ENCODE results near the gene NHSL1. TPM values are rescaled to one million over a fixed set of nuclear protein-coding genes. Genes with fewer than 3 reads are reported as not detected.

Gene NHSL1
- total and polyA plus RNA-seq, 2 donors (not counting 3 experiments of a cell fraction or from before 2014, with no cell fraction given): 24.8 to 55.0 TPM

DNA sequence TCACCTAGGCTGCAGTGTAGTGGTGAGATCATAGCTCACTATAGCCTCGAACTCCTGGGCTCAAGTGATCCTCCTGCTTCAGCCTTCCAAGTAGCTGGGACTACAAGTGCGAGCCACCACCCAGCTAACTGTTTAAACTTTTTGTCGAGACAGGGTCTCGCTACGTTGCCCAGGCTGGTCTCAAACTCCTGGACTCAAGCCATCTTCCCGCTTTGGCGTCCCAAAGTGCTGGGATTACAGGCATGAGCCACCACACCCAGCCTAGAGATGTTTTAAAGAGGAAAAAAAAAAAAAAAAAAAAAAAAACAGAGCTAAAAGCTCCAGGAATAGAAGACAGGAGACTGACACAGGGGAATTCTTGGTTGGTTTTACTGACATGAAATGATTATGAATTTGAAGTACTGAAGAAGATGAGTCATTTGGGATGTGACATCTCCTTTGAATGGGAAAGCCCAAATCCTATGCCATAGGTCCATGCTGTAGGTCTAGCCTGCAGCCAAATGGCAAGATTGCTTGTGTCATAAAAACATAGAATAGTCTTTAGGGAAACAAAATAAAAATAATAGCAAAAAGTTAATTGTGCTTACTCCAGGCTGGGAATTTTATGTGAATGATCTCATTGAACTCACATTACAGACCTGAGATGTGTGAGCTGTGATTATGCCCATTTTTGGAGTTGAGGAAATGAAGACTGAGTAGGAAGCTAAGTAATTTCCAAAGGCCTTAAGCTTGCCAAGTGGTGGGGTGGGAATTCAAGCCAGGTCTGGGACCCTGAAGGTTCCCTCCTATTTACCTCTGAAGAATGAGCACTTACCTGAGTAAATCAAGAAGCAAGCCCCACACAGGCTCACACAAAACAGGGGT lies 24.3 kb upstream of the NHSL1 start:
- no peak overlapping the region for H3K9ac ChIP-seq (replicated peaks; ENCODE audit: extremely low read depth, insufficient read depth, low read length)
- POLR2A ChIA-PET: no interaction called here
- no peaks in the 10 kb centered on the region for H3K36me3 ChIP-seq (ENCODE audit: control insufficient read depth in 2 of 2, extremely low read depth in 1 of 2, insufficient read depth in 2 of 2, low read length in 2 of 2)
- no peaks in the 10 kb centered on the region for H3K9me3 ChIP-seq (replicated peaks; ENCODE audit: control insufficient read depth, insufficient read depth, low read length)
- no peak overlapping the region for H2AFZ ChIP-seq (ENCODE audit: low read depth, low read length)
- TSS peak; percentile 42 for BruUV-seq (replicated peaks)
- intact Hi-C loops (cut with micrococcal nuclease) (no loop called here), dilution Hi-C loops (cut with MboI; ENCODE audit: extremely low pct_ligation_motif_present, low sequenced_read_pairs) (no loop called here)
- no peaks in the 10 kb centered on the region for H3K9me1 ChIP-seq (replicated peaks; ENCODE audit: control insufficient read depth, extremely low read depth, insufficient read depth, low read length)
- H3K4me3 ChIP-seq (replicated peaks in 1 of 3; ENCODE audit: insufficient read depth in 1 of 3, low read depth in 1 of 3, low read length in 3 of 3): no peak overlapping the region
- TF ChIP-seq, protein P1, sequence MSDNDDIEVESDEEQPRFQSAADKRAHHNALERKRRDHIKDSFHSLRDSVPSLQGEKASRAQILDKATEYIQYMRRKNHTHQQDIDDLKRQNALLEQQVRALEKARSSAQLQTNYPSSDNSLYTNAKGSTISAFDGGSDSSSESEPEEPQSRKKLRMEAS (IDR thresholded peaks at IDR 0.05; ENCODE audit: insufficient read depth, insufficient read length): no peak
- TF ChIP-seq FOS (IDR thresholded peaks at IDR 0.05; ENCODE audit: borderline replicate concordance, insufficient read depth, low read length) (peak; percentile 37), GATA2 (IDR thresholded peaks at IDR 0.05; ENCODE audit: insufficient read depth, insufficient read length, low read depth, low read length) (no peak)
- peak; percentile 78 for FAIRE-seq
- peaks cover 3% of the 10 kb centered on the region for H4K20me1 ChIP-seq (replicated peaks; ENCODE audit: control insufficient read depth, extremely low read depth, insufficient read depth, low read length)
- no peak overlapping the region for H3K27ac ChIP-seq (ENCODE audit: insufficient read depth, low read depth, low read length)
- DNase-seq (ENCODE audit: low read depth, low spot score): peak; percentile 32
- no peaks in the 10 kb centered on the region for H3K27me3 ChIP-seq (ENCODE audit: control insufficient read depth in 2 of 2, insufficient read depth in 2 of 2, low read length in 2 of 2)
- no peak overlapping the region for H3K4me2 ChIP-seq (ENCODE audit: insufficient read depth, low read length)
- H3K4me1 ChIP-seq (ENCODE audit: control insufficient read depth, extremely low read depth, insufficient read depth, low read length): peaks cover 27% of the 10 kb centered on the region
- peaks cover 72% of the 10 kb centered on the region for H3K79me2 ChIP-seq (ENCODE audit: control insufficient read depth, insufficient read depth, low read length)
- CTCF ChIA-PET: interaction anchor here (0.9 to 2.6 kb wide), 10 partner anchors 13 to 408 kb away, joined by 3 to 8 read pairs (median 4); no protein-coding TSS in a partner anchor

GRCh38 chr6:138522611-138523010 lies 23.3 kb upstream of the NHSL1 start:
- TF ChIP-seq, protein P2, sequence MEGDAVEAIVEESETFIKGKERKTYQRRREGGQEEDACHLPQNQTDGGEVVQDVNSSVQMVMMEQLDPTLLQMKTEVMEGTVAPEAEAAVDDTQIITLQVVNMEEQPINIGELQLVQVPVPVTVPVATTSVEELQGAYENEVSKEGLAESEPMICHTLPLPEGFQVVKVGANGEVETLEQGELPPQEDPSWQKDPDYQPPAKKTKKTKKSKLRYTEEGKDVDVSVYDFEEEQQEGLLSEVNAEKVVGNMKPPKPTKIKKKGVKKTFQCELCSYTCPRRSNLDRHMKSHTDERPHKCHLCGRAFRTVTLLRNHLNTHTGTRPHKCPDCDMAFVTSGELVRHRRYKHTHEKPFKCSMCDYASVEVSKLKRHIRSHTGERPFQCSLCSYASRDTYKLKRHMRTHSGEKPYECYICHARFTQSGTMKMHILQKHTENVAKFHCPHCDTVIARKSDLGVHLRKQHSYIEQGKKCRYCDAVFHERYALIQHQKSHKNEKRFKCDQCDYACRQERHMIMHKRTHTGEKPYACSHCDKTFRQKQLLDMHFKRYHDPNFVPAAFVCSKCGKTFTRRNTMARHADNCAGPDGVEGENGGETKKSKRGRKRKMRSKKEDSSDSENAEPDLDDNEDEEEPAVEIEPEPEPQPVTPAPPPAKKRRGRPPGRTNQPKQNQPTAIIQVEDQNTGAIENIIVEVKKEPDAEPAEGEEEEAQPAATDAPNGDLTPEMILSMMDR (IDR thresholded peaks at IDR 0.05; ENCODE audit: extremely low read depth in 1 of 2, insufficient read depth in 1 of 2, low read depth in 1 of 2, low read length in 2 of 2): no peak
- TF ChIP-seq POLR2A (IDR thresholded peaks at IDR 0.05; ENCODE audit: low read depth, low read length): no peak
- no peak for TF ChIP-seq MYC (IDR thresholded peaks at IDR 0.05; ENCODE audit: low read depth, low read length)
- TF ChIP-seq, protein P1 (IDR thresholded peaks at IDR 0.05; ENCODE audit: insufficient read depth, insufficient read length): no peak
- no peak for TF ChIP-seq JUN (IDR thresholded peaks at IDR 0.05; ENCODE audit: borderline replicate concordance, insufficient read depth, insufficient read length, low read depth)
- TF ChIP-seq GATA2 (IDR thresholded peaks at IDR 0.05; ENCODE audit: insufficient read depth, insufficient read length, low read depth, low read length): no peak
- TF ChIP-seq POLR2AphosphoS5 (IDR thresholded peaks at IDR 0.05; ENCODE audit: insufficient read depth, low read depth, low read length): no peak
- TF ChIP-seq FOS (IDR thresholded peaks at IDR 0.05; ENCODE audit: borderline replicate concordance, insufficient read depth, low read length): no peak
- TF ChIP-seq EZH2 (IDR thresholded peaks at IDR 0.05; ENCODE audit: borderline replicate concordance, low read depth, low read length, severe bottlenecking): no peak
- Histone ChIP-seq H3K4me3 (replicated peaks in 1 of 3; ENCODE audit: insufficient read depth in 1 of 3, low read depth in 1 of 3, low read length in 3 of 3) (no peak overlapping the region), H3K4me1 (ENCODE audit: control insufficient read depth, extremely low read depth, insufficient read depth, low read length) (peaks cover 22% of the 10 kb centered on the region), H3K36me3 (ENCODE audit: control insufficient read depth in 2 of 2, extremely low read depth in 1 of 2, insufficient read depth in 2 of 2, low read length in 2 of 2) (no peaks in the 10 kb centered on the region), H4K20me1 (replicated peaks; ENCODE audit: control insufficient read depth, extremely low read depth, insufficient read depth, low read length) (peaks cover under 1% of the 10 kb centered on the region), H3K9ac (replicated peaks; ENCODE audit: extremely low read depth, insufficient read depth, low read length) (no peak overlapping the region), H2AFZ (ENCODE audit: low read depth, low read length) (no peak overlapping the region), H3K79me2 (ENCODE audit: control insufficient read depth, insufficient read depth, low read length) (peaks cover 73% of the 10 kb centered on the region), H3K4me2 (ENCODE audit: insufficient read depth, low read length) (no peak overlapping the region), H3K9me3 (replicated peaks; ENCODE audit: control insufficient read depth, insufficient read depth, low read length) (no peaks in the 10 kb centered on the region), H3K9me1 (replicated peaks; ENCODE audit: control insufficient read depth, extremely low read depth, insufficient read depth, low read length) (no peaks in the 10 kb centered on the region), H3K27me3 (ENCODE audit: control insufficient read depth in 2 of 2, insufficient read depth in 2 of 2, low read length in 2 of 2) (no peaks in the 10 kb centered on the region), H3K27ac (ENCODE audit: insufficient read depth, low read depth, low read length) (no peak overlapping the region)
- dilution Hi-C loops (cut with MboI; ENCODE audit: extremely low pct_ligation_motif_present, low sequenced_read_pairs) (no loop called here), intact Hi-C loops (cut with micrococcal nuclease) (no loop called here)
- no peak for DNase-seq (ENCODE audit: low read depth, low spot score)
- FAIRE-seq: no peak
- no TSS peak for BruUV-seq (replicated peaks)
- ChIA-PET CTCF (interaction anchor here (1.2 to 2.6 kb wide), 6 partner anchors 13 to 66 kb away, joined by 3 to 8 read pairs (median 5); no protein-coding TSS in a partner anchor), POLR2A (no interaction called here)

Data from endothelial cell of umbilical vein (primary cell).